KMS-11 (cell line): ENCODE results near the gene UTS2B.

Experiments
- H2AFZ ChIP-seq: fragments of 200-600 bp; sonication (generic); 2 replicates; pipeline ENCODE4 v1.6.1; 2016; ENCODE audit warnings: antibody characterized with exemption, mixed run types, low read depth
- H3K27ac ChIP-seq: fragments of 200-600 bp; sonication (generic); 2 replicates; pipeline ENCODE4 v1.6.1; 2016; ENCODE audit warnings: mild to moderate bottlenecking, mixed run types
- H3K27me3 ChIP-seq: fragments of 200-600 bp; sonication (generic); 2 replicates; pipeline ENCODE4 v1.6.1; 2017; ENCODE audit warnings: mild to moderate bottlenecking, low read depth, mixed run types, moderate library complexity; ENCODE audit not compliant: insufficient read depth
- H3K36me3 ChIP-seq: fragments of 200-600 bp; sonication (generic); 2 replicates; pipeline ENCODE4 v1.6.1; 2017; ENCODE audit warnings: mild to moderate bottlenecking, mixed run types; ENCODE audit not compliant: insufficient read depth
- H3K4me1 ChIP-seq: fragments of 200-600 bp; sonication (generic); 2 replicates; pipeline ENCODE4 v1.6.1; 2016; ENCODE audit warnings: mild to moderate bottlenecking, low read depth, mixed run types; ENCODE audit not compliant: poor library complexity, severe bottlenecking
- H3K4me2 ChIP-seq: fragments of 200-600 bp; sonication (generic); 2 replicates; pipeline ENCODE4 v1.7.0; 2016; ENCODE audit warnings: mild to moderate bottlenecking, mixed run types
- H3K4me3 ChIP-seq: fragments of 200-600 bp; sonication (generic); IDR thresholded peaks from 2 replicates; pipeline ENCODE4 v1.6.1; 2017; ENCODE audit warnings: low read depth, low read length, mixed read lengths; ENCODE audit not compliant: insufficient read depth
- H3K79me2 ChIP-seq: fragments of 200-600 bp; sonication (generic); 2 replicates; pipeline ENCODE4 v1.6.1; 2016; ENCODE audit warnings: low read depth, mixed run types; ENCODE audit not compliant: insufficient read depth
- H3K9ac ChIP-seq: fragments of 200-600 bp; sonication (generic); 2 replicates; pipeline ENCODE4 v1.6.1; 2016; ENCODE audit warnings: mild to moderate bottlenecking, mixed run types
- H4K20me1 ChIP-seq: fragments of 200-600 bp; sonication (generic); 2 replicates; pipeline ENCODE4 v1.6.1; 2016; ENCODE audit warnings: mild to moderate bottlenecking, mixed run types; ENCODE audit not compliant: insufficient read depth
- CTCF ChIP-seq: fragments of 200-600 bp; sonication (generic); conservative IDR thresholded peaks from 2 replicates; pipeline ENCODE4 v1.6.1; 2017; ENCODE audit warnings: low read depth, mild to moderate bottlenecking, antibody characterized with exemption, low read length, moderate library complexity, mixed read lengths

Gene UTS2B

GRCh38 chr3:191316876-191317603, 13.3 kb downstream of the UTS2B start:
- no peaks in the 10 kb centered on the region for H3K4me1 ChIP-seq
- TF ChIP-seq CTCF: no peak

DNA sequence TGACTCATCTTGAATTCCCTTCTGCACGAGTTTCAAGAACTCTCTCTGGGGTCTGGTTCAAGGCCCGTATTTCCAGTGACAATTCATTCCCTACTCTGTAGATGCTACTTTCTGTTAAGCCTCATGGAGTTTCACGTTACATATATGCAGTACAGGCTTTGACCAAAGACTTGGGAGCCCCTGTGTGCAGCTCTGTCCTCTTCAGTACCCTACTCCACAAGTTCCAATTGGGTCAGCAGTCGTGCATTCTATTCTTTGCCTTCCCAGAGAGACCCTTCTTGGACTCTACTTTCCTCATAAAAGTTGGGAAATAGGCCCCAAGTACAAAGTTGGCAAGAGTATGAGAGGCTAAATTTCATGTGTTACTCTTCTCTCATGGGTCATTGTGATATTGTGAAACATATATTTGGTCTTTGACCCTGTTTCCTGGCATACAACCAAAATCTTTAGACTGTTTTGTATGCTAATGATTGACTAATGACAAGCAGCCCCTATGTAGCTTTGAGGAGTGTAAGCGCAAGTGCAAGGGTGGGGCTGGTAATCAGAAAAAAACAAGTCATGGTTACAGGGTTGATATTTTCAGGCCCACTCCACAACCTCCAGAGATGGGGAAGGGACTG, 16.1 kb downstream of the UTS2B start:
- Histone ChIP-seq H3K27ac (no peak overlapping the region), H4K20me1 (no peaks in the 10 kb centered on the region), H3K27me3 (no peaks in the 10 kb centered on the region), H3K9ac (no peak overlapping the region), H3K4me3 (no peak overlapping the region), H3K36me3 (no peaks in the 10 kb centered on the region), H3K4me1 (no peaks in the 10 kb centered on the region), H3K79me2 (no peaks in the 10 kb centered on the region), H3K4me2 (no peak overlapping the region), H2AFZ (no peak overlapping the region)
- no peak for TF ChIP-seq CTCF

More at GRCh38 chr3:191316876-191317603, 13.3 kb downstream of the UTS2B start:
- no peaks in the 10 kb centered on the region for H3K36me3 ChIP-seq
- H4K20me1 ChIP-seq: no peaks in the 10 kb centered on the region
- no peak overlapping the region for H3K4me2 ChIP-seq
- H3K9ac ChIP-seq: no peak overlapping the region
- H3K79me2 ChIP-seq: no peaks in the 10 kb centered on the region
- no peak overlapping the region for H2AFZ ChIP-seq
- no peak overlapping the region for H3K4me3 ChIP-seq
- H3K27ac ChIP-seq: no peak overlapping the region
- H3K27me3 ChIP-seq: no peaks in the 10 kb centered on the region

DNA sequence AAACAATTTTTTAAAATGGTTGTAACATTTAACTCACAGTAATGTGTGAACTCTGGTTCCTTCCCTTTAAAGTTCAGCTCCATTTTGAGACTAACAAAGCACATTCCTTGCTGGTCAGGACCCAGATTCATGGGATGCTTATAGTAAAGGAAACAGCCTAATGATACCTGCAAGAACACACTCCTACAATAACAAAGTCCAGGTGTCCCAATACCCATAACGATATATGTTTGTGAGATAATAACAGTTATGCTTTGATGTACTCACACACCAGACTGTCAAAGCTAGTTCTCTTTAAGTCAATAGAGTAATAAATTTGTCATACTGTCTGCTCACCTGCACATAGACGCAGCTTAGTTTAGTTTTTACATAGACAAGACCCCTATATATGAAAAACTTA, 17.0 kb downstream of the UTS2B start:
- no peak for TF ChIP-seq CTCF
- H3K9ac ChIP-seq: no peak overlapping the region
- no peak overlapping the region for H2AFZ ChIP-seq
- no peak overlapping the region for H3K4me2 ChIP-seq
- no peaks in the 10 kb centered on the region for H3K4me1 ChIP-seq
- H3K36me3 ChIP-seq: no peaks in the 10 kb centered on the region
- no peak overlapping the region for H3K27ac ChIP-seq
- H3K27me3 ChIP-seq: no peaks in the 10 kb centered on the region
- no peaks in the 10 kb centered on the region for H4K20me1 ChIP-seq
- no peaks in the 10 kb centered on the region for H3K79me2 ChIP-seq
- no peak overlapping the region for H3K4me3 ChIP-seq

GRCh38 chr3:191307341-191307740, 23.0 kb downstream of the UTS2B start:
- Histone ChIP-seq H3K4me2 (no peak overlapping the region), H3K27ac (no peak overlapping the region), H3K4me3 (no peak overlapping the region), H3K27me3 (no peaks in the 10 kb centered on the region), H3K4me1 (no peaks in the 10 kb centered on the region), H2AFZ (no peak overlapping the region), H3K79me2 (no peaks in the 10 kb centered on the region), H4K20me1 (no peaks in the 10 kb centered on the region), H3K36me3 (no peaks in the 10 kb centered on the region), H3K9ac (no peak overlapping the region)
- no peak for TF ChIP-seq CTCF
